Panc1 (cell line): Measurements from ENCODE around the gene QRICH2. TPM values are rescaled to one million over a fixed set of nuclear protein-coding genes. Genes with fewer than 3 reads are reported as not detected.

Source experiments
- ATAC-seq: fragments of 200-7000 bp; cut with Tn5 transposase; 2 replicates; pipeline ENCODE4 v1.9.1; 2020; ENCODE audit warnings: mild to moderate bottlenecking, moderate library complexity
- BruUV-seq: library from RNA; stranded (reverse); fragments of 400-500 nt; replicated peaks from 2 replicates; lab custom pipeline; 2021; lab: Mats Ljungman, UMichigan
- CTCF ChIA-PET: fragments of 300-600 bp; sonication (Branson Sonifier 250); formaldehyde crosslinking; loops from one replicate; lab custom pipeline; 2022; ENCODE audit warnings: antibody characterized with exemption; lab: Charles Lee
- POLR2A ChIA-PET: fragments of 300-600 bp; sonication (Branson Sonifier 250); formaldehyde crosslinking; loops from one replicate; lab custom pipeline; 2022; ENCODE audit warnings: antibody characterized with exemption; lab: Charles Lee
- DNase-seq: peaks from one replicate; pipeline ENCODE4 v3.0.0-alpha.2; 2010; ENCODE audit warnings: low read depth, low spot score
- H3K27ac ChIP-seq: 2 replicates; pipeline ENCODE4 v1.5.1; 2011; ENCODE audit warnings: mild to moderate bottlenecking, low read length, inconsistent platforms
- H3K27me3 ChIP-seq: fragments of 200-500 bp; sonication (Bioruptor generic); 2 replicates; pipeline ENCODE4 v1.6.0; 2014; ENCODE audit warnings: low read length, inconsistent platforms; ENCODE audit not compliant: control insufficient read depth, insufficient read depth
- H3K36me3 ChIP-seq: fragments of 200-500 bp; sonication (Bioruptor generic); 2 replicates; pipeline ENCODE4 v1.5.1; 2014; ENCODE audit warnings: inconsistent platforms, mild to moderate bottlenecking, low read length, moderate library complexity; ENCODE audit not compliant: control insufficient read depth, insufficient read depth
- H3K4me1 ChIP-seq: 2 replicates; pipeline ENCODE4 v1.5.1; 2011; ENCODE audit warnings: inconsistent platforms, mild to moderate bottlenecking, low read length, moderate library complexity; ENCODE audit not compliant: control insufficient read depth, insufficient read depth
- H3K4me3 ChIP-seq, 2 experiments: 2 replicates each; pipeline ENCODE4 v1.5.1; 2011 to 2012; ENCODE audit warnings: low read depth in 2 of 2, low read length in 2 of 2, mild to moderate bottlenecking in 2 of 2, inconsistent platforms in 1 of 2, moderate library complexity in 1 of 2
- H3K9me3 ChIP-seq: fragments of 200-500 bp; sonication (Bioruptor generic); 2 replicates; pipeline ENCODE4 v1.5.1; 2014; ENCODE audit warnings: low read depth, mild to moderate bottlenecking, inconsistent platforms, low read length, moderate library complexity; ENCODE audit not compliant: control insufficient read depth, insufficient read depth
- CTCF ChIP-seq: fragments of 450-650 bp; IDR thresholded peaks from 2 replicates; pipeline ENCODE4 v1.5.1; 2017; ENCODE audit warnings: mild to moderate bottlenecking
- POLR2AphosphoS5 ChIP-seq: IDR thresholded peaks from 2 replicates; pipeline ENCODE4 v1.6.1; 2012; ENCODE audit warnings: mild to moderate bottlenecking, low read depth, low read length, moderate library complexity
- REST ChIP-seq, 2 experiments: IDR thresholded peaks; 2 replicates each; pipeline ENCODE4 v1.6.1; 2011 to 2012; ENCODE audit warnings: low read depth in 2 of 2, control low read depth in 1 of 2, low read length in 1 of 2, mild to moderate bottlenecking in 1 of 2, moderate library complexity in 1 of 2; ENCODE audit not compliant: insufficient read depth in 1 of 2
- SIN3A ChIP-seq: IDR thresholded peaks from 2 replicates; pipeline ENCODE4 v1.6.1; 2012; ENCODE audit warnings: low read depth, mild to moderate bottlenecking, low read length, moderate library complexity, borderline replicate concordance; ENCODE audit not compliant: insufficient read depth
- TCF7L2 ChIP-seq: IDR thresholded peaks from 2 replicates; pipeline ENCODE4 v1.6.1; 2011; ENCODE audit warnings: mild to moderate bottlenecking, low read depth, low read length, inconsistent platforms
- in situ Hi-C: cut with HindIII; loops from 2 replicates; pipeline ENCODE4 v1.10.0; 2016; ENCODE audit warnings: low sequenced_read_pairs, low pct_unique_long_range_greater_than_20kb
- intact Hi-C: fragments of 100-400 bp; cut with micrococcal nuclease; formaldehyde crosslinking; loops from one replicate; pipeline ENCODE4 v1.10.0; 2022; ENCODE audit not compliant: unreplicated experiment
- total RNA-seq: library from RNA; stranded (reverse); gene quantifications from one replicate; pipeline ENCODE4 v1.2.1, GENCODE V29; 2021; ENCODE audit not compliant: unreplicated experiment

Gene QRICH2
- total RNA-seq, 1 experiment from 2014 or later, result 0.92 TPM

GRCh38 chr17:76356803-76357456 is 48.9 kb upstream of the QRICH2 start:
- TF ChIP-seq CTCF (no peak), SIN3A (no peak), TCF7L2 (no peak), REST (IDR thresholded peaks at IDR 0.05; ENCODE audit: insufficient read depth in 1 of 2, low read depth in 2 of 2, low read length in 1 of 2) (no peak), POLR2AphosphoS5 (no peak)
- ATAC-seq (no peak), DNase-seq (no peak)
- Histone ChIP-seq H3K27ac (0 out of 2 replicates have a peak overlapping the region, but pooled peaks have one; percentile 8), H3K9me3 (no peaks in the 10 kb centered on the region), H3K4me3 (no peak overlapping the region), H3K4me1 (peaks cover 11% of the 10 kb centered on the region), H3K36me3 (peaks cover 3% of the 10 kb centered on the region; the same call in 1 of the 2 replicates), H3K27me3 (no peaks in the 10 kb centered on the region)
- in situ Hi-C loops (no loop called here), intact Hi-C loops (no loop called here)
- BruUV-seq, result no TSS peak
- POLR2A ChIA-PET, result interaction anchor here (0.7 kb wide), 1 partner anchor 99 kb away, joined by 5 read pairs; no protein-coding TSS in a partner anchor
- CTCF ChIA-PET, result interaction anchor here (1.1 kb wide), 1 partner anchor 41 kb away, joined by 3 read pairs; no protein-coding TSS in a partner anchor

GRCh38 chr17:76354747-76355310 is 46.8 kb upstream of the QRICH2 start:
- POLR2A ChIA-PET, result interaction anchor here (0.7 kb wide), 1 partner anchor 75 kb away, joined by 8 read pairs; no protein-coding TSS in a partner anchor
- H3K27me3 ChIP-seq, result no peaks in the 10 kb centered on the region
- no peak for ATAC-seq
- no peak for DNase-seq
- TF ChIP-seq REST (IDR thresholded peaks at IDR 0.05; ENCODE audit: insufficient read depth in 1 of 2, low read depth in 2 of 2, low read length in 1 of 2), result no peak
- no peak for TF ChIP-seq TCF7L2
- TF ChIP-seq POLR2AphosphoS5, result no peak
- TF ChIP-seq CTCF, result no peak
- no peak for TF ChIP-seq SIN3A
- peak overlapping the region; percentile 94 for H3K27ac ChIP-seq
- intact Hi-C loops (no loop called here), in situ Hi-C loops (no loop called here)
- BruUV-seq, result no TSS peak
- H3K36me3 ChIP-seq, result peaks cover 3% of the 10 kb centered on the region; the same call in 1 of the 2 replicates
- peak overlapping the region; percentile 78 to 89; a peak in 3 of 4 replicates for H3K4me3 ChIP-seq
- H3K9me3 ChIP-seq, result no peaks in the 10 kb centered on the region
- peaks cover 16% of the 10 kb centered on the region for H3K4me1 ChIP-seq
- CTCF ChIA-PET, result interaction anchor here (0.6 to 1.1 kb wide), 3 partner anchors 10 to 46 kb away, joined by 4 to 14 read pairs (median 8); no protein-coding TSS in a partner anchor
